Liver (tissue), 3 donors: Measurements from ENCODE around the gene NCSTN.

Source experiments
- CTCF ChIP-seq: fragments of 150-350 bp; IDR thresholded peaks from 2 replicates; pipeline ENCODE4 v1.5.1; 2017; ENCODE audit warnings: improper control_type of control experiment, low read depth, low read length; ENCODE audit not compliant: missing input control
- GABPA ChIP-seq, 2 donors: IDR thresholded peaks in 1 of 2; conservative IDR thresholded peaks in 1 of 2; 2 replicates each; pipeline ENCODE4 v1.6.1; 2016; ENCODE audit warnings: antibody characterized with exemption in 2 of 2, mild to moderate bottlenecking in 1 of 2, moderate library complexity in 1 of 2
- RAD21 ChIP-seq, 2 donors: IDR thresholded peaks; 2 replicates each; pipeline ENCODE4 v1.6.1; 2016; ENCODE audit warnings: antibody characterized with exemption in 2 of 2, mild to moderate bottlenecking in 2 of 2
- TAF1 ChIP-seq: conservative IDR thresholded peaks from 2 replicates; pipeline ENCODE4 v1.6.1; 2016; ENCODE audit warnings: antibody characterized with exemption, mild to moderate bottlenecking
- TF ChIP-seq, protein P1 (sequence below): IDR thresholded peaks from 2 replicates; pipeline ENCODE4 v1.6.1; 2016; ENCODE audit warnings: antibody characterized with exemption
- TF ChIP-seq, protein P2 (sequence below): IDR thresholded peaks from 2 replicates; pipeline ENCODE4 v1.6.1; 2016; ENCODE audit warnings: antibody characterized with exemption, mild to moderate bottlenecking
- donor health status: healthy.
- donor health status: healthy.

DNA sequence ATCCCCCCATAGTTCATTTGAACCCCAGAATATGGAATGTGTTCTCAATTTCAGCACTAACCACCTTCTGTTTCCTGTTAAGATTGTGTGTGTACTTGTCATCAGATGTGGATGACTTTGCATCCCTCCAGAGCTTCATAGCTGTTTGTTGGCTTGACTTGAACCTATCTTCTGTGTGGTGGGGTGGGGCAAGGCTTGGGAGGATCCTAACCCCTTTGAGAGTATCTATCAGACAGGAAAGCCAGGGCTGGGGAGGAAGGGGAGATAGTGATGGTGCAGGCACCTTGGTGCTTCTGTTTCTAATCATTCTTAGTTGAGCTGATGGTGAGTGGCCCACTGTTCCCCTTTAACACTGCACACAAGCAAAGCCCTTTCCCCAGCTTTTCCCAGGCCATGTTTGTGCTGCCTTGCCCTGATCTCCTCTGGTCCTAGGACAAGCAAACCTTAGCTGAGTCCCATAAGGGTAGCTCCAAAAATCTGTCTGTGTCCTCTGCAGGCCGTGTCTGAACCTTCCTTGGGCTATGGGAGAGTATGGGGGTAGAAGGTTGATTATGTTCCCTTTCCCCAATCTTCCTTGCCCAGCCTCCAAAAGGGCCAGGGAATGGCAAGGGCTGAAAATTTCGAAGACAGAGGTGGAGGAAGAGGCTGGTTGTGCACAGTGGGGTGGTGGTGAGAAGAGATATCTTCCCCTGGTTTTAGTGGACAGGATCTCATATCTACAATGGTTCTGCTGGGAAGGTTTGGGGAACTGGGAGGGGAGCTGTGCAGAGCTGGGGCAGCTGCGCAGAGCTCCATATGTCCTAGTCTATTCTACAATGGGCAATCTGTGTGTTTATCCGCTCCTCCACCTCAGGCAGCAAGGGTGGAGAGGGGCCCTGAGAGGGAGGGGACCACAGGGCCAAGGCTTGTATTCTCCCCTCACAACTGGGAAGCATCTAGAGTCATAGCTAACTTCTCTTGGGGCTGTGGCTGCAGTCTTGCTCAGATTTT, 25.0 kb downstream of the NCSTN start:
- no peak for TF ChIP-seq TAF1
- TF ChIP-seq CTCF: no peak
- TF ChIP-seq, protein P1, sequence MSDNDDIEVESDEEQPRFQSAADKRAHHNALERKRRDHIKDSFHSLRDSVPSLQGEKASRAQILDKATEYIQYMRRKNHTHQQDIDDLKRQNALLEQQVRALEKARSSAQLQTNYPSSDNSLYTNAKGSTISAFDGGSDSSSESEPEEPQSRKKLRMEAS: no peak
- TF ChIP-seq, protein P2, sequence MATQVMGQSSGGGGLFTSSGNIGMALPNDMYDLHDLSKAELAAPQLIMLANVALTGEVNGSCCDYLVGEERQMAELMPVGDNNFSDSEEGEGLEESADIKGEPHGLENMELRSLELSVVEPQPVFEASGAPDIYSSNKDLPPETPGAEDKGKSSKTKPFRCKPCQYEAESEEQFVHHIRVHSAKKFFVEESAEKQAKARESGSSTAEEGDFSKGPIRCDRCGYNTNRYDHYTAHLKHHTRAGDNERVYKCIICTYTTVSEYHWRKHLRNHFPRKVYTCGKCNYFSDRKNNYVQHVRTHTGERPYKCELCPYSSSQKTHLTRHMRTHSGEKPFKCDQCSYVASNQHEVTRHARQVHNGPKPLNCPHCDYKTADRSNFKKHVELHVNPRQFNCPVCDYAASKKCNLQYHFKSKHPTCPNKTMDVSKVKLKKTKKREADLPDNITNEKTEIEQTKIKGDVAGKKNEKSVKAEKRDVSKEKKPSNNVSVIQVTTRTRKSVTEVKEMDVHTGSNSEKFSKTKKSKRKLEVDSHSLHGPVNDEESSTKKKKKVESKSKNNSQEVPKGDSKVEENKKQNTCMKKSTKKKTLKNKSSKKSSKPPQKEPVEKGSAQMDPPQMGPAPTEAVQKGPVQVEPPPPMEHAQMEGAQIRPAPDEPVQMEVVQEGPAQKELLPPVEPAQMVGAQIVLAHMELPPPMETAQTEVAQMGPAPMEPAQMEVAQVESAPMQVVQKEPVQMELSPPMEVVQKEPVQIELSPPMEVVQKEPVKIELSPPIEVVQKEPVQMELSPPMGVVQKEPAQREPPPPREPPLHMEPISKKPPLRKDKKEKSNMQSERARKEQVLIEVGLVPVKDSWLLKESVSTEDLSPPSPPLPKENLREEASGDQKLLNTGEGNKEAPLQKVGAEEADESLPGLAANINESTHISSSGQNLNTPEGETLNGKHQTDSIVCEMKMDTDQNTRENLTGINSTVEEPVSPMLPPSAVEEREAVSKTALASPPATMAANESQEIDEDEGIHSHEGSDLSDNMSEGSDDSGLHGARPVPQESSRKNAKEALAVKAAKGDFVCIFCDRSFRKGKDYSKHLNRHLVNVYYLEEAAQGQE: no peak
- TF ChIP-seq GABPA (IDR thresholded peaks at IDR 0.05 in 1 of 2, conservative IDR thresholded peaks at IDR 0.05 in 1 of 2): no peak
- TF ChIP-seq RAD21 (IDR thresholded peaks at IDR 0.05): no peak
